Stimulated activated CD8-positive, alpha-beta memory T cell treated with anti-CD3 and anti-CD28 coated beads, Interleukin-7, amount 100 ng/mL, for 4 hours (primary cell): Measurements from ENCODE around the gene RABGAP1L.
"Not testable (repeated sequence)": the region's sequence is repeated elsewhere in the genome, so short reads cannot be mapped to it uniquely, and the experiment has no call there.

Experiments used
- DNase-seq, 2 donors: peaks; one replicate each; pipeline ENCODE4 v3.0.0-alpha.2; 2020; ENCODE audit warnings: low read depth in 2 of 2

Gene RABGAP1L

GRCh38 chr1:174242856-174243255 lies 83.5 kb downstream of the RABGAP1L start:
- no peak for DNase-seq

GRCh38 chr1:174243451-174244000 lies 84.2 kb downstream of the RABGAP1L start:
- DNase-seq = no peak

GRCh38 chr1:174244017-174244416 lies 84.7 kb downstream of the RABGAP1L start:
- DNase-seq = no peak

GRCh38 chr1:174247472-174247871 lies 88.2 kb downstream of the RABGAP1L start:
- no peak for DNase-seq

- no peak for DNase-seq
Observed at GRCh38 chr1:174248041-174248440, 88.7 kb downstream of the RABGAP1L start.

- not testable (repeated sequence) for DNase-seq
Observed at GRCh38 chr1:174256386-174256785, 97.1 kb downstream of the RABGAP1L start.

GRCh38 chr1:174258148-174258550 lies 98.8 kb downstream of the RABGAP1L start:
- peak in 1 of 2 donors; percentile 27 for DNase-seq

- DNase-seq = no peak
Observed at GRCh38 chr1:174262349-174263241, 103.3 kb downstream of the RABGAP1L start.

- no peak for DNase-seq
Observed at GRCh38 chr1:174265282-174265681, 106.0 kb downstream of the RABGAP1L start.

- no peak for DNase-seq
Observed at GRCh38 chr1:174266476-174266875, 107.2 kb downstream of the RABGAP1L start.

GRCh38 chr1:174266991-174267612 lies 107.8 kb downstream of the RABGAP1L start:
- no peak for DNase-seq

- DNase-seq = no peak
Observed at GRCh38 chr1:174269989-174270651, 110.8 kb downstream of the RABGAP1L start.

- no peak for DNase-seq
Observed at GRCh38 chr1:174273190-174273589, 113.9 kb downstream of the RABGAP1L start.

GRCh38 chr1:174273776-174274175 lies 114.5 kb downstream of the RABGAP1L start:
- no peak for DNase-seq

GRCh38 chr1:174274452-174274851 lies 115.1 kb downstream of the RABGAP1L start:
- no peak for DNase-seq

- no peak for DNase-seq
Observed at GRCh38 chr1:174274884-174275283, 115.6 kb downstream of the RABGAP1L start.

GRCh38 chr1:174276087-174276486 lies 116.8 kb downstream of the RABGAP1L start:
- DNase-seq = no peak

GRCh38 chr1:174284052-174284451 lies 124.7 kb downstream of the RABGAP1L start:
- no peak for DNase-seq

GRCh38 chr1:174286042-174286441 lies 126.7 kb downstream of the RABGAP1L start:
- DNase-seq = no peak

GRCh38 chr1:174289644-174290310 lies 130.5 kb downstream of the RABGAP1L start:
- DNase-seq = no peak

GRCh38 chr1:174291059-174291458 lies 131.7 kb downstream of the RABGAP1L start:
- DNase-seq = no peak

- no peak for DNase-seq
Observed at GRCh38 chr1:174296309-174296708, 137.0 kb downstream of the RABGAP1L start.
